Activated naive CD8-positive, alpha-beta T cell (primary cell): ENCODE results near the gene ZNF316.

Experiments used
- H3K27ac Mint-ChIP-seq: one replicate; pipeline ENCODE4 v1.8.0; 2021; ENCODE audit warnings: mixed read lengths
- H3K27me3 Mint-ChIP-seq: one replicate; pipeline ENCODE4 v1.8.0; 2021; ENCODE audit warnings: mixed read lengths
- H3K36me3 Mint-ChIP-seq: one replicate; pipeline ENCODE4 v1.8.0; 2021; ENCODE audit warnings: mixed read lengths
- H3K4me1 Mint-ChIP-seq: one replicate; pipeline ENCODE4 v1.8.0; 2021; ENCODE audit warnings: low read depth, mixed read lengths
- H3K4me3 Mint-ChIP-seq: one replicate; pipeline ENCODE4 v1.8.0; 2021; ENCODE audit warnings: mild to moderate bottlenecking, mixed read lengths
- H3K9me3 Mint-ChIP-seq: one replicate; pipeline ENCODE4 v1.8.0; 2021; ENCODE audit warnings: low read depth, mixed read lengths

The ZNF316 gene

GRCh38 chr7:6637544-6638229, 569 bp downstream of the ZNF316 start:
- Mint-ChIP-seq H3K4me1 (peaks cover 26% of the 10 kb centered on the region), H3K36me3 (peaks cover 4% of the 10 kb centered on the region), H3K27ac (peak overlapping the region; percentile 72), H3K27me3 (no peaks in the 10 kb centered on the region), H3K9me3 (no peaks in the 10 kb centered on the region), H3K4me3 (peak overlapping the region; percentile 92)

- Mint-ChIP-seq H3K4me1 (peaks cover 26% of the 10 kb centered on the region), H3K27ac (peak overlapping the region; percentile 72), H3K36me3 (peaks cover 4% of the 10 kb centered on the region), H3K9me3 (no peaks in the 10 kb centered on the region), H3K4me3 (peak overlapping the region; percentile 92), H3K27me3 (no peaks in the 10 kb centered on the region)
Measured at GRCh38 chr7:6639032-6639431, 1.9 kb downstream of the ZNF316 start.

- Mint-ChIP-seq H3K36me3 (peaks cover 4% of the 10 kb centered on the region), H3K4me3 (peak overlapping the region; percentile 92), H3K9me3 (no peaks in the 10 kb centered on the region), H3K27ac (peak overlapping the region; percentile 78), H3K4me1 (peaks cover 26% of the 10 kb centered on the region), H3K27me3 (no peaks in the 10 kb centered on the region)
Measured at GRCh38 chr7:6639627-6640026, 2.5 kb downstream of the ZNF316 start.

- Mint-ChIP-seq H3K36me3 (peaks cover 4% of the 10 kb centered on the region), H3K27me3 (no peaks in the 10 kb centered on the region), H3K9me3 (no peaks in the 10 kb centered on the region), H3K4me1 (peaks cover 26% of the 10 kb centered on the region), H3K4me3 (peak overlapping the region; percentile 48), H3K27ac (peak overlapping the region; percentile 78)
Measured at GRCh38 chr7:6640246-6640721, 3.2 kb downstream of the ZNF316 start.

- Mint-ChIP-seq H3K27ac (no peak overlapping the region), H3K4me3 (no peak overlapping the region), H3K4me1 (peaks cover 24% of the 10 kb centered on the region), H3K36me3 (peaks cover 4% of the 10 kb centered on the region), H3K9me3 (no peaks in the 10 kb centered on the region), H3K27me3 (no peaks in the 10 kb centered on the region)
Measured at GRCh38 chr7:6641305-6642035, 4.4 kb downstream of the ZNF316 start.

GRCh38 chr7:6642239-6642839, 5.2 kb downstream of the ZNF316 start:
- Mint-ChIP-seq H3K4me3 (no peak overlapping the region), H3K27ac (no peak overlapping the region), H3K27me3 (no peaks in the 10 kb centered on the region), H3K4me1 (peaks cover 24% of the 10 kb centered on the region), H3K9me3 (no peaks in the 10 kb centered on the region), H3K36me3 (peaks cover 4% of the 10 kb centered on the region)

GRCh38 chr7:6642861-6643640, 5.9 kb downstream of the ZNF316 start:
- Mint-ChIP-seq H3K36me3 (peaks cover 4% of the 10 kb centered on the region), H3K27me3 (no peaks in the 10 kb centered on the region)

GRCh38 chr7:6643915-6644625, 7.0 kb downstream of the ZNF316 start:
- H3K36me3 Mint-ChIP-seq = peaks cover 4% of the 10 kb centered on the region
- H3K4me1 Mint-ChIP-seq = peaks cover 12% of the 10 kb centered on the region
- no peak overlapping the region for H3K4me3 Mint-ChIP-seq
- no peak overlapping the region for H3K27ac Mint-ChIP-seq
- H3K27me3 Mint-ChIP-seq = no peaks in the 10 kb centered on the region
- H3K9me3 Mint-ChIP-seq = no peaks in the 10 kb centered on the region

More at GRCh38 chr7:6642861-6643640, 5.9 kb downstream of the ZNF316 start:
- Mint-ChIP-seq H3K4me3 (no peak overlapping the region), H3K4me1 (peaks cover 21% of the 10 kb centered on the region), H3K9me3 (no peaks in the 10 kb centered on the region), H3K27ac (no peak overlapping the region)

GRCh38 chr7:6644728-6645127, 7.6 kb downstream of the ZNF316 start:
- Mint-ChIP-seq H3K9me3 (no peaks in the 10 kb centered on the region), H3K27me3 (no peaks in the 10 kb centered on the region), H3K4me1 (peaks cover 6% of the 10 kb centered on the region), H3K4me3 (no peak overlapping the region), H3K36me3 (peaks cover 4% of the 10 kb centered on the region), H3K27ac (no peak overlapping the region)

GRCh38 chr7:6646465-6646864, 9.3 kb downstream of the ZNF316 start:
- no peak overlapping the region for H3K27ac Mint-ChIP-seq
- no peak overlapping the region for H3K4me3 Mint-ChIP-seq
- no peaks in the 10 kb centered on the region for H3K27me3 Mint-ChIP-seq
- H3K9me3 Mint-ChIP-seq = no peaks in the 10 kb centered on the region
- peaks cover 3% of the 10 kb centered on the region for H3K36me3 Mint-ChIP-seq
- no peaks in the 10 kb centered on the region for H3K4me1 Mint-ChIP-seq

- Mint-ChIP-seq H3K36me3 (peaks cover 3% of the 10 kb centered on the region), H3K27me3 (no peaks in the 10 kb centered on the region), H3K9me3 (no peaks in the 10 kb centered on the region), H3K27ac (no peak overlapping the region), H3K4me3 (no peak overlapping the region), H3K4me1 (no peaks in the 10 kb centered on the region)
Measured at GRCh38 chr7:6647080-6647479, 10.0 kb downstream of the ZNF316 start.

- Mint-ChIP-seq H3K27me3 (no peaks in the 10 kb centered on the region), H3K9me3 (no peaks in the 10 kb centered on the region), H3K27ac (no peak overlapping the region), H3K36me3 (peaks cover 3% of the 10 kb centered on the region), H3K4me3 (no peak overlapping the region), H3K4me1 (no peaks in the 10 kb centered on the region)
Measured at GRCh38 chr7:6647541-6647940, 10.4 kb downstream of the ZNF316 start.

- Mint-ChIP-seq H3K27me3 (no peaks in the 10 kb centered on the region), H3K4me1 (no peaks in the 10 kb centered on the region), H3K9me3 (no peaks in the 10 kb centered on the region), H3K4me3 (no peak overlapping the region), H3K36me3 (peaks cover 3% of the 10 kb centered on the region), H3K27ac (no peak overlapping the region)
Measured at GRCh38 chr7:6648066-6648814, 11.1 kb downstream of the ZNF316 start.

GRCh38 chr7:6648815-6649104, 11.6 kb downstream of the ZNF316 start:
- H3K36me3 Mint-ChIP-seq = peaks cover 3% of the 10 kb centered on the region
- H3K27ac Mint-ChIP-seq = no peak overlapping the region
- no peaks in the 10 kb centered on the region for H3K27me3 Mint-ChIP-seq
- no peaks in the 10 kb centered on the region for H3K4me1 Mint-ChIP-seq
- H3K4me3 Mint-ChIP-seq = no peak overlapping the region
- no peaks in the 10 kb centered on the region for H3K9me3 Mint-ChIP-seq
